DND-41 (cell line): ENCODE measurements around the gene NOTCH2.

ENCODE experiments used
- ATAC-seq: fragments of 200-7000 bp; cut with Tn5 transposase; 3 replicates; pipeline ENCODE4 v1.9.1; 2021; ENCODE audit warnings: low read depth; ENCODE audit not compliant: insufficient read depth
- DNase-seq: peaks from one replicate; pipeline ENCODE4 v3.0.0-alpha.2; 2020
- H2AFZ ChIP-seq: 2 replicates; pipeline ENCODE4 v1.6.0; 2012; ENCODE audit warnings: low read depth, low read length
- H3K27ac ChIP-seq: 2 replicates; pipeline ENCODE4 v1.5.1; 2012; ENCODE audit warnings: low read length, inconsistent platforms
- H3K27me3 ChIP-seq: fragments of 200-600 bp; sonication (generic); 2 replicates; pipeline ENCODE4 v1.6.0; 2012; ENCODE audit warnings: low read length, mild to moderate bottlenecking, inconsistent platforms; ENCODE audit not compliant: insufficient read depth, poor library complexity
- H3K36me3 ChIP-seq: 2 replicates; pipeline ENCODE4 v1.5.1; 2012; ENCODE audit warnings: low read length, inconsistent platforms; ENCODE audit not compliant: insufficient read depth
- H3K4me1 ChIP-seq: 2 replicates; pipeline ENCODE4 v1.5.1; 2012; ENCODE audit warnings: mild to moderate bottlenecking, low read length; ENCODE audit not compliant: insufficient read depth
- H3K4me2 ChIP-seq: 2 replicates; pipeline ENCODE4 v1.6.0; 2012; ENCODE audit warnings: mild to moderate bottlenecking, moderate library complexity, low read length, inconsistent platforms; ENCODE audit not compliant: insufficient read depth
- H3K4me3 ChIP-seq, 2 experiments: fragments of 200-600 bp in 1 of 2; shearing (Covaris generic) in 1 of 2; 2 replicates each; pipeline ENCODE4 v1.5.1; 2012 to 2016; ENCODE audit warnings: inconsistent platforms in 2 of 2, low read length in 2 of 2, mild to moderate bottlenecking in 2 of 2, low read depth in 1 of 2, moderate library complexity in 1 of 2
- H3K79me2 ChIP-seq: 2 replicates; pipeline ENCODE4 v1.6.0; 2012; ENCODE audit warnings: low read length, inconsistent platforms; ENCODE audit not compliant: insufficient read depth
- H3K9ac ChIP-seq: 2 replicates; pipeline ENCODE4 v1.6.0; 2012; ENCODE audit warnings: low read depth, mild to moderate bottlenecking, inconsistent platforms, low read length, moderate library complexity
- H3K9me3 ChIP-seq: 2 replicates; pipeline ENCODE4 v1.5.1; 2012; ENCODE audit warnings: low read length, moderate library complexity, mild to moderate bottlenecking, inconsistent platforms; ENCODE audit not compliant: insufficient read depth, severe bottlenecking
- H4K20me1 ChIP-seq: 2 replicates; pipeline ENCODE4 v1.6.0; 2012; ENCODE audit warnings: low read length; ENCODE audit not compliant: insufficient read depth
- EZH2 ChIP-seq: IDR thresholded peaks from 3 replicates; pipeline ENCODE4 v1.6.1; 2012; ENCODE audit warnings: borderline replicate concordance, low read depth, mild to moderate bottlenecking, moderate library complexity, low read length, inconsistent platforms; ENCODE audit not compliant: severe bottlenecking
- TF ChIP-seq, protein P1 (sequence below): IDR thresholded peaks from 2 replicates; pipeline ENCODE4 v1.5.1; 2012; ENCODE audit warnings: borderline replicate concordance, low read length, moderate library complexity, mild to moderate bottlenecking; ENCODE audit not compliant: poor library complexity, severe bottlenecking; ENCODE audit errors: extremely low read depth

NOTCH2 gene

DNA sequence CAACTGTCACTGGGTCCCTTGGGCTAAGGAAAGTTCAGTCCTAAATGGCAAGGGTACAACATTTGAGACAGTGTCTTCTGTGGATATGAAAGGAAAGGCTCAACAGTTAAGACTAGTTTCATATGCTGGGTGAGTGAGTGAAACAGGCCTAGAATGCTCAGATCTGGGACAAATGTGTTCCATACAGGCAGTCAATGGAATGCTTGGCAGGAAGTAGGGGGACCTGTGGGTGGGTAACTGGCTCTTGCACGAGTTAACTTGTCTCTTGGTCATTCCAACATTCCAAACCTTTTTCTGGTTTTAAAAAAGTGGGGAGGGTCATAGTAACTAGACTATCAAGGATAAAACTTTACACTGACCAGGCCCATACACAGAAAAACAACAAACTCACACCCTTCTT, 155.4 kb downstream of the NOTCH2 start:
- TF ChIP-seq, protein P1, sequence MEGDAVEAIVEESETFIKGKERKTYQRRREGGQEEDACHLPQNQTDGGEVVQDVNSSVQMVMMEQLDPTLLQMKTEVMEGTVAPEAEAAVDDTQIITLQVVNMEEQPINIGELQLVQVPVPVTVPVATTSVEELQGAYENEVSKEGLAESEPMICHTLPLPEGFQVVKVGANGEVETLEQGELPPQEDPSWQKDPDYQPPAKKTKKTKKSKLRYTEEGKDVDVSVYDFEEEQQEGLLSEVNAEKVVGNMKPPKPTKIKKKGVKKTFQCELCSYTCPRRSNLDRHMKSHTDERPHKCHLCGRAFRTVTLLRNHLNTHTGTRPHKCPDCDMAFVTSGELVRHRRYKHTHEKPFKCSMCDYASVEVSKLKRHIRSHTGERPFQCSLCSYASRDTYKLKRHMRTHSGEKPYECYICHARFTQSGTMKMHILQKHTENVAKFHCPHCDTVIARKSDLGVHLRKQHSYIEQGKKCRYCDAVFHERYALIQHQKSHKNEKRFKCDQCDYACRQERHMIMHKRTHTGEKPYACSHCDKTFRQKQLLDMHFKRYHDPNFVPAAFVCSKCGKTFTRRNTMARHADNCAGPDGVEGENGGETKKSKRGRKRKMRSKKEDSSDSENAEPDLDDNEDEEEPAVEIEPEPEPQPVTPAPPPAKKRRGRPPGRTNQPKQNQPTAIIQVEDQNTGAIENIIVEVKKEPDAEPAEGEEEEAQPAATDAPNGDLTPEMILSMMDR, result no peak
- no peak for TF ChIP-seq EZH2
- ATAC-seq (no peak), DNase-seq (no peak)
- Histone ChIP-seq H4K20me1 (no peaks in the 10 kb centered on the region), H2AFZ (no peak overlapping the region), H3K4me1 (peaks cover 4% of the 10 kb centered on the region), H3K4me3 (no peak overlapping the region), H3K9ac (no peak overlapping the region), H3K27ac (no peak overlapping the region), H3K36me3 (peaks cover 54% of the 10 kb centered on the region), H3K79me2 (no peaks in the 10 kb centered on the region), H3K9me3 (no peaks in the 10 kb centered on the region), H3K27me3 (no peaks in the 10 kb centered on the region), H3K4me2 (no peak overlapping the region)

DNA sequence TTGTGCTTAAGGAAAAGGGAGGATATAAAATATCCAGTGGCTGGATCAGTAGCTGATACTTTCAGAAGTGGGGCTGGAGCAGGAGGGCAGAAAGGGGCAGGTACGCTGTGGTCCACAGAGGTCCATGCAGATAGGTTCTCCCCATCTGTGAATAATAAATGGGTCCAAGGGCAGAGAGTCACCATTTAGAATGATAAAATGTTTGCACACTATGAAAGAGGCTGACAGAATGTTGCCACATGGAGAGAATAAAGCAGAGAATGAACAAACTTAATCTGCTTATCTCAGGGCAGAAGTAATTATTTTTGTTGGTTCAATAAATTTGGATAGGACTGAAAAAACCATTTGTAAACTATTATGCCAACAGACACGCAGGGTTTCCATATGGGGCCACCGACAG, 156.5 kb downstream of the NOTCH2 start:
- H2AFZ ChIP-seq, result no peak overlapping the region
- H3K9ac ChIP-seq, result no peak overlapping the region
- H3K4me3 ChIP-seq, result no peak overlapping the region
- peaks cover 43% of the 10 kb centered on the region for H3K36me3 ChIP-seq
- ATAC-seq, result no peak
- H3K27ac ChIP-seq, result no peak overlapping the region
- H3K4me1 ChIP-seq, result peaks cover 4% of the 10 kb centered on the region
- no peaks in the 10 kb centered on the region for H3K27me3 ChIP-seq
- TF ChIP-seq, protein P1, result no peak
- no peak for TF ChIP-seq EZH2
- H3K4me2 ChIP-seq, result no peak overlapping the region
- no peaks in the 10 kb centered on the region for H3K79me2 ChIP-seq
- no peaks in the 10 kb centered on the region for H3K9me3 ChIP-seq
- H4K20me1 ChIP-seq, result no peaks in the 10 kb centered on the region
- no peak for DNase-seq

DNA sequence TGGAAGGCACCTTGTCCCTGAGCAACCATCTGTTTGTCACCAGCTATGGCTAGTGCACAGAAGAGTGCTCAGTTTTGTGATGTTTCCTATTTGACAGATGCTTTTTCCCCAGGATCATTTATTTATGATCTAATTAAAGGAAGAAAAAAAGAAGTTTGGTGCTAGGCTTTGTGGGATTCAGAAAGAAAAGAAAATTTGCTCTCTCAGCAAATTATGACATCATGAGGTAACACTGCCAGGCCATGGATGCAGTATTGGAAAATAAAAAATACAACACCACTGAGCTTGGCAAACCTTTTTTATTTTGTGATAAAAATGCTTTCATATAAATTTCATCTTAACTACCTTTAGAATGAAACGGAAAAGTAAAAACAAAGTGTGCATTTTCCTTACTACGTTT, 157.7 kb downstream of the NOTCH2 start:
- DNase-seq (no peak), ATAC-seq (no peak)
- Histone ChIP-seq H3K27ac (no peak overlapping the region), H4K20me1 (no peaks in the 10 kb centered on the region), H3K27me3 (no peaks in the 10 kb centered on the region), H2AFZ (no peak overlapping the region), H3K9me3 (no peaks in the 10 kb centered on the region), H3K9ac (no peak overlapping the region), H3K4me3 (no peak overlapping the region), H3K4me1 (peaks cover 4% of the 10 kb centered on the region), H3K36me3 (peaks cover 31% of the 10 kb centered on the region), H3K4me2 (no peak overlapping the region), H3K79me2 (no peaks in the 10 kb centered on the region)
- no peak for TF ChIP-seq EZH2
- TF ChIP-seq, protein P1, result no peak

DNA sequence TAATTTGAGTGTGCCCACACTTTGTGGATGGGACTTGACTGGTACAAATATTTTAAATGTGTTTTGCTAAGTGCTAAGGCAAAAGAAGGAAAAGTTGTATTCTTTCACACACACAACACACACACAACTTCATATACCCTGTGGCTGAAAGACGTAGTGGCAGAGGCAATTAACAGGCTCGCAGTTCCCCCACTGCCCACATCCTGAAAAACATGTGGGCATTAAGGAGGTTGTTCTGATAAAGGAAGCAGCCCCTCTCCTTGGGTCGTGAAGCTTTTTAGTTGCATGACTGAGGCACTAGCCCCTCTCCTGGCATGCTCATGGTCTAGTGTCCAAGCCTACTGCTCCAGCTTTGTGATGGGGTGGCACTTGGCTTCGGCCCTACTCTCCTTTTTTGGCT, 158.8 kb downstream of the NOTCH2 start:
- Histone ChIP-seq H2AFZ (no peak overlapping the region), H3K4me2 (no peak overlapping the region), H3K27me3 (no peaks in the 10 kb centered on the region), H3K9me3 (peaks cover 2% of the 10 kb centered on the region), H3K4me1 (peaks cover 4% of the 10 kb centered on the region), H3K79me2 (no peaks in the 10 kb centered on the region), H3K36me3 (peaks cover 20% of the 10 kb centered on the region), H3K27ac (no peak overlapping the region), H3K9ac (no peak overlapping the region), H3K4me3 (no peak overlapping the region), H4K20me1 (no peaks in the 10 kb centered on the region)
- peak; percentile 83 for ATAC-seq
- TF ChIP-seq, protein P1, result no peak
- DNase-seq, result peak; percentile 50
